SK-N-SH treated with all-trans-retinoic acid at 6 μM for 48 hours (cell line): ENCODE data around the gene KMO.

Experiments
- ATAC-seq: fragments of 200-7000 bp; cut with Tn5 transposase; 3 replicates; pipeline ENCODE4 v1.9.1; 2020; ENCODE audit warnings: mild to moderate bottlenecking, moderate library complexity
- ARNTL ChIP-seq: fragments of 450-650 bp; formaldehyde crosslinking; IDR thresholded peaks from 2 replicates; pipeline ENCODE4 v1.5.0; 2020; ENCODE audit warnings: low read depth, mild to moderate bottlenecking, moderate library complexity, borderline replicate concordance
- CSDC2 ChIP-seq: fragments of 250-450 bp; sonication (Bioruptor Pico); IDR thresholded peaks from 2 replicates; pipeline ENCODE4 v1.5.0; 2020; ENCODE audit warnings: mild to moderate bottlenecking, moderate library complexity
- ESRRG ChIP-seq: fragments of 250-450 bp; sonication (Bioruptor Pico); IDR thresholded peaks from 2 replicates; pipeline ENCODE4 v1.6.1; 2021; ENCODE audit warnings: mild to moderate bottlenecking
- GLIS3 ChIP-seq: fragments of 250-450 bp; sonication (Bioruptor Pico); IDR thresholded peaks from 2 replicates; pipeline ENCODE4 v1.5.0; 2020; ENCODE audit warnings: mild to moderate bottlenecking, moderate library complexity
- ISL1 ChIP-seq: fragments of 250-450 bp; sonication (Bioruptor Pico); IDR thresholded peaks from 2 replicates; pipeline ENCODE4 v2.1.2; 2022; ENCODE audit warnings: mild to moderate bottlenecking, moderate library complexity
- OSR1 ChIP-seq: fragments of 250-450 bp; sonication (Bioruptor Pico); IDR thresholded peaks from 2 replicates; pipeline ENCODE4 v1.8.0; 2022; ENCODE audit warnings: moderate library complexity, mild to moderate bottlenecking, inconsistent platforms
- PPARA ChIP-seq: fragments of 250-450 bp; sonication (Bioruptor Pico); IDR thresholded peaks from 2 replicates; pipeline ENCODE4 v1.5.0; 2020; ENCODE audit warnings: mild to moderate bottlenecking, borderline replicate concordance
- RARB ChIP-seq: fragments of 250-450 bp; sonication (Bioruptor Pico); IDR thresholded peaks from 2 replicates; pipeline ENCODE4 v1.8.0; 2021; ENCODE audit warnings: mild to moderate bottlenecking, moderate library complexity
- SNAI2 ChIP-seq: fragments of 250-450 bp; sonication (Bioruptor Pico); IDR thresholded peaks from 2 replicates; pipeline ENCODE4 v1.5.0; 2020; ENCODE audit warnings: mild to moderate bottlenecking, moderate library complexity
- TOX ChIP-seq: fragments of 250-450 bp; sonication (Bioruptor Pico); IDR thresholded peaks from 2 replicates; pipeline ENCODE4 v1.8.0; 2021; ENCODE audit warnings: mild to moderate bottlenecking, moderate library complexity, borderline replicate concordance
- ZC3H10 ChIP-seq: fragments of 250-450 bp; sonication (Bioruptor Pico); IDR thresholded peaks from 2 replicates; pipeline ENCODE4 v1.5.1; 2021; ENCODE audit warnings: mild to moderate bottlenecking, moderate library complexity
- ZFP3 ChIP-seq: fragments of 250-450 bp; sonication (Bioruptor Pico); IDR thresholded peaks from 2 replicates; pipeline ENCODE4 v1.5.0; 2020; ENCODE audit warnings: mild to moderate bottlenecking, moderate library complexity
- ZFP30 ChIP-seq: fragments of 450-650 bp; formaldehyde crosslinking; IDR thresholded peaks from 2 replicates; pipeline ENCODE4 v1.5.0; 2022; ENCODE audit warnings: mild to moderate bottlenecking, moderate library complexity
- ZNF565 ChIP-seq: fragments of 450-650 bp; formaldehyde crosslinking; conservative IDR thresholded peaks from 2 replicates; pipeline ENCODE4 v1.5.0; 2020; ENCODE audit warnings: low read depth, mild to moderate bottlenecking, moderate library complexity
- ZNF70 ChIP-seq: fragments of 450-650 bp; formaldehyde crosslinking; IDR thresholded peaks from 2 replicates; pipeline ENCODE4 v1.5.0; 2020; ENCODE audit warnings: mild to moderate bottlenecking, moderate library complexity
- ZNF8 ChIP-seq: fragments of 450-650 bp; formaldehyde crosslinking; IDR thresholded peaks from 2 replicates; pipeline ENCODE4 v1.5.0; 2020; ENCODE audit warnings: mild to moderate bottlenecking, moderate library complexity
- TF ChIP-seq, protein P1 (sequence below): fragments of 250-450 bp; sonication (Bioruptor Pico); IDR thresholded peaks from 2 replicates; pipeline ENCODE4 v1.8.0; 2020; ENCODE audit warnings: mild to moderate bottlenecking, moderate library complexity, borderline replicate concordance
- TF ChIP-seq, protein P2 (sequence below): fragments of 250-450 bp; sonication (Bioruptor Pico); IDR thresholded peaks from 2 replicates; pipeline ENCODE4 v1.5.1; 2021; ENCODE audit warnings: mild to moderate bottlenecking, moderate library complexity
- TF ChIP-seq, protein P3 (sequence below): fragments of 250-450 bp; sonication (Bioruptor Pico); IDR thresholded peaks from 2 replicates; pipeline ENCODE4 v1.5.0; 2020; ENCODE audit warnings: mild to moderate bottlenecking, moderate library complexity
- TF ChIP-seq, protein P4 (sequence below): fragments of 250-450 bp; sonication (Bioruptor Pico); IDR thresholded peaks from 2 replicates; pipeline ENCODE4 v1.5.1; 2020; ENCODE audit warnings: low read depth, mild to moderate bottlenecking, moderate library complexity
- TF ChIP-seq, protein P5 (sequence below): fragments of 250-450 bp; sonication (Bioruptor Pico); IDR thresholded peaks from 2 replicates; pipeline ENCODE4 v1.8.0; 2021; ENCODE audit warnings: low read depth, mild to moderate bottlenecking, moderate library complexity, borderline replicate concordance

KMO gene

DNA sequence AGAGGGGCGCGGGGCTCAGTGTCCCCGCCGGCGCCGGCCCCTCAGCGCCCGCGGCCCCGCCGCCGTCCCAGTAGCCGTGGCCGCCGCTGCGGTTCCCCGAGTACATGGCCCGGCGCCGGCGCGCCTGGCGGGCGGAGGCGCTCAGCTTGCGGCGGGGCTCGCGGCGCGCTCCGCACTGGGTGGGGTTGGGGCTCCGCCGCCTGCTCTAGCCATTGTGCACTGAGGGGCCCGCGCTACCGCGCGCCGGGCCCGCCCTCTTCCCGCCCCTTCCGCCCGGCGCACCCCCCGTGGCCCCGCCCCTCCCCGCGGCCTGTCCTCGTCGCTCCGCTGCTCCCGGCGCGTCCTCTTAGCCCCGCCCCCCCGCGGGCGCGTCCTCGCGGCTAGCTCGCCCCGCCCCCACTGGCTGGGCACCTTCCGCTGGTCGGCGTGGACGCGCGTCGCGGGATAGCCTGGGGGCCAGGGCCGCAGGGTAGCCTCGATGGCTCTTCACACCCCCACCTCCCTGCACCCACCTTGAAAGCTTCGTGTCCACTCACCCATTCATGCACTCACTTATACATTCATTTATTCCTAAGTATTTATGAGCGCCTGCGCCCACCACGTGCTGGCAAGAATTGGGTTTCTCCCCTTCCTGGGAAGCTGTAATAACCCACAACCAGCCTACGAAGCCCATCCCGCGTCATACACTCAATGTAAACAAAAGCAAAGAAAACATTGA lies 108.1 kb downstream of the KMO start, which contains the start of the genes CHML and OPN3:
CHML (minus strand) TSS at position 221 of the 718 bp plus-strand sequence. CDS start 4,603 bp downstream, outside the sequence.
OPN3 (minus strand) TSS at position 221 of the 718 bp plus-strand sequence; CDS start at position 106, 115 bp downstream.
- no peak for TF ChIP-seq GLIS3 (CRISPR knock-in tag)
- TF ChIP-seq ZFP3: no peak
- no peak for TF ChIP-seq CSDC2 (CRISPR knock-in tag)
- TF ChIP-seq PPARA (CRISPR knock-in tag): no peak
- TF ChIP-seq, all 23 proteins: peak for 0
- peak; percentile 96 for ATAC-seq

DNA sequence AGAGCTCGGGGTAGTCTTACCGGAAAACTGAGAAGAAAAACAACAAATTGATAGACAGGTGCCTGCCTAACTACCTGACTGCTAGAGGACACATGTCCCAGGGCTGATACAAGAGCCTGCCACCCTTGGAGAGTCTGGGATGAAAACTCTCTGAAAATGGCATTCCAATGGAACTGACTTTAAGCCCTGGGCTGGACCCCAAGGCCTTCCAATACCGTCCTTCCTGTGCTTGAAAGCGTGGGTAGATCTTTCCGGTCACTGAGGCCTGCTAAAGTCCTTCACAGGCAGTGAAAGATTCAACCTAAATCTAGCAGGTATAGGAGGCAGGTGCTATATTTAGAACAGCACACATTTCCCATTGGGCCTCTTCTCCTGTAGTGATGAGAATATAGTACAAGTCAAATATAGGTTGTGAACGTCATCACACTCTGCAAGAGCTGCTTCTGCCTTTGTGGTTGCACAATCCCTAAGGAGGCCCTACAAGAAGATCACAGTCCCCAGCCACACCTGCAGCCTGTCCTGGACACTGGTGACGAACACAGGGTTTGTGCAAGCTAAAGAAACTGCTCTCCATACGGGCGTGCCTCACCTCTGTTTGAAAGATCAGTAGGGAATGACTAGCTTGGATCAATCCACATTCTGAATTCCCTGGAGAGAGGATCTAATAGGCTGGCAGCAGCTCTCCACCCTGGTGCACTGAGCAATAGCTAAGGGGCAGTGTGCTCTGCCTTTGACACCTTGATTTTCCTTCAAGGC lies 108.9 kb downstream of the KMO start:
- no peak for ATAC-seq

DNA sequence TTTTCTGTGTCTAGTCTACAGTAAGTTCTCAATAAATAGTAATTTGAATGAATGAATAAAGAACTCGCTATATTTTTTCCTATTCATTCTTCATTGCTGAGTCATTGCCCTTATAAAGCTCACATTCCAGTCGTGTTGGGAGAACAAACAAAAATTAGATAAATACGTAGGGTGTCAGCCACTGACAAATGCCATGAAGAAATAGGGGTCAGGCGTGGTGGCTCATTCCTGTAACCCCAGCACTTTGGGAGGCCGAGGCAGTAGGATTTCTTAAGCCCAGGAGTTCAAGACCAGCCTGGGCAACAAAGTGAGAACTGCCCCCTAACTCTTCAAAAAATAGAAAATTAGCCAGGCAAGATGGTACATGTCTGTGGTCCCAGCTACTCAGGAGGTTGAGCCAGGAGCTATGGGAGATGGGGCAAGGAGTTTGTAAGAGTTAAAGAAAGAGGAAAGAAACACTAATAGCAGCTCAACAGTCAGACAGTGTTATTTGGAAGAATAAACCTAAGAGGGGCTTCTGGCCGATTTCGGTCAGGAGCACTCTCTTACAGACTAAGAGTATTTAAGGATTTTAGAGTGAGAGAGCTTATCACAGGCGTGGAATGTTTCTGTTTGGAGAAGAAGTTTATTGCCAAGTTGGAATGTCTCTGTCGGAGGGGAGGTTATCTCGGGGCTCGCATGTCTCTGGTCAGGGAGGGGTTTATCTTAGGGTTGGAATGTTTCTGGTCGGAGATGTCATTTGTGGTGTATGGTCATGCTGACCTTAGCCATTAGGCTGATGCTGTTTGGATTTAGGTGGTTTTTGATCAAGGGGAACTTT lies 109.8 kb downstream of the KMO start:
- TF ChIP-seq ZNF565 (CRISPR knock-in tag) (no peak), TOX (CRISPR knock-in tag) (no peak), ZNF70 (CRISPR knock-in tag) (no peak), ESRRG (CRISPR knock-in tag) (no peak), ZFP3 (no peak), CSDC2 (CRISPR knock-in tag) (no peak), ZFP30 (no peak)
- TF ChIP-seq, protein P1, sequence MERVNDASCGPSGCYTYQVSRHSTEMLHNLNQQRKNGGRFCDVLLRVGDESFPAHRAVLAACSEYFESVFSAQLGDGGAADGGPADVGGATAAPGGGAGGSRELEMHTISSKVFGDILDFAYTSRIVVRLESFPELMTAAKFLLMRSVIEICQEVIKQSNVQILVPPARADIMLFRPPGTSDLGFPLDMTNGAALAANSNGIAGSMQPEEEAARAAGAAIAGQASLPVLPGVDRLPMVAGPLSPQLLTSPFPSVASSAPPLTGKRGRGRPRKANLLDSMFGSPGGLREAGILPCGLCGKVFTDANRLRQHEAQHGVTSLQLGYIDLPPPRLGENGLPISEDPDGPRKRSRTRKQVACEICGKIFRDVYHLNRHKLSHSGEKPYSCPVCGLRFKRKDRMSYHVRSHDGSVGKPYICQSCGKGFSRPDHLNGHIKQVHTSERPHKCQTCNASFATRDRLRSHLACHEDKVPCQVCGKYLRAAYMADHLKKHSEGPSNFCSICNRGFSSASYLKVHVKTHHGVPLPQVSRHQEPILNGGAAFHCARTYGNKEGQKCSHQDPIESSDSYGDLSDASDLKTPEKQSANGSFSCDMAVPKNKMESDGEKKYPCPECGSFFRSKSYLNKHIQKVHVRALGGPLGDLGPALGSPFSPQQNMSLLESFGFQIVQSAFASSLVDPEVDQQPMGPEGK: no peak
- TF ChIP-seq, protein P2, sequence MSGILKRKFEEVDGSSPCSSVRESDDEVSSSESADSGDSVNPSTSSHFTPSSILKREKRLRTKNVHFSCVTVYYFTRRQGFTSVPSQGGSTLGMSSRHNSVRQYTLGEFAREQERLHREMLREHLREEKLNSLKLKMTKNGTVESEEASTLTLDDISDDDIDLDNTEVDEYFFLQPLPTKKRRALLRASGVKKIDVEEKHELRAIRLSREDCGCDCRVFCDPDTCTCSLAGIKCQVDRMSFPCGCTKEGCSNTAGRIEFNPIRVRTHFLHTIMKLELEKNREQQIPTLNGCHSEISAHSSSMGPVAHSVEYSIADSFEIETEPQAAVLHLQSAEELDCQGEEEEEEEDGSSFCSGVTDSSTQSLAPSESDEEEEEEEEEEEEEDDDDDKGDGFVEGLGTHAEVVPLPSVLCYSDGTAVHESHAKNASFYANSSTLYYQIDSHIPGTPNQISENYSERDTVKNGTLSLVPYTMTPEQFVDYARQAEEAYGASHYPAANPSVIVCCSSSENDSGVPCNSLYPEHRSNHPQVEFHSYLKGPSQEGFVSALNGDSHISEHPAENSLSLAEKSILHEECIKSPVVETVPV (CRISPR knock-in tag): no peak
- TF ChIP-seq, protein P3, sequence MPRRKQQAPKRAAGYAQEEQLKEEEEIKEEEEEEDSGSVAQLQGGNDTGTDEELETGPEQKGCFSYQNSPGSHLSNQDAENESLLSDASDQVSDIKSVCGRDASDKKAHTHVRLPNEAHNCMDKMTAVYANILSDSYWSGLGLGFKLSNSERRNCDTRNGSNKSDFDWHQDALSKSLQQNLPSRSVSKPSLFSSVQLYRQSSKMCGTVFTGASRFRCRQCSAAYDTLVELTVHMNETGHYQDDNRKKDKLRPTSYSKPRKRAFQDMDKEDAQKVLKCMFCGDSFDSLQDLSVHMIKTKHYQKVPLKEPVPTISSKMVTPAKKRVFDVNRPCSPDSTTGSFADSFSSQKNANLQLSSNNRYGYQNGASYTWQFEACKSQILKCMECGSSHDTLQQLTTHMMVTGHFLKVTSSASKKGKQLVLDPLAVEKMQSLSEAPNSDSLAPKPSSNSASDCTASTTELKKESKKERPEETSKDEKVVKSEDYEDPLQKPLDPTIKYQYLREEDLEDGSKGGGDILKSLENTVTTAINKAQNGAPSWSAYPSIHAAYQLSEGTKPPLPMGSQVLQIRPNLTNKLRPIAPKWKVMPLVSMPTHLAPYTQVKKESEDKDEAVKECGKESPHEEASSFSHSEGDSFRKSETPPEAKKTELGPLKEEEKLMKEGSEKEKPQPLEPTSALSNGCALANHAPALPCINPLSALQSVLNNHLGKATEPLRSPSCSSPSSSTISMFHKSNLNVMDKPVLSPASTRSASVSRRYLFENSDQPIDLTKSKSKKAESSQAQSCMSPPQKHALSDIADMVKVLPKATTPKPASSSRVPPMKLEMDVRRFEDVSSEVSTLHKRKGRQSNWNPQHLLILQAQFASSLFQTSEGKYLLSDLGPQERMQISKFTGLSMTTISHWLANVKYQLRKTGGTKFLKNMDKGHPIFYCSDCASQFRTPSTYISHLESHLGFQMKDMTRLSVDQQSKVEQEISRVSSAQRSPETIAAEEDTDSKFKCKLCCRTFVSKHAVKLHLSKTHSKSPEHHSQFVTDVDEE: no peak
- TF ChIP-seq, protein P4, sequence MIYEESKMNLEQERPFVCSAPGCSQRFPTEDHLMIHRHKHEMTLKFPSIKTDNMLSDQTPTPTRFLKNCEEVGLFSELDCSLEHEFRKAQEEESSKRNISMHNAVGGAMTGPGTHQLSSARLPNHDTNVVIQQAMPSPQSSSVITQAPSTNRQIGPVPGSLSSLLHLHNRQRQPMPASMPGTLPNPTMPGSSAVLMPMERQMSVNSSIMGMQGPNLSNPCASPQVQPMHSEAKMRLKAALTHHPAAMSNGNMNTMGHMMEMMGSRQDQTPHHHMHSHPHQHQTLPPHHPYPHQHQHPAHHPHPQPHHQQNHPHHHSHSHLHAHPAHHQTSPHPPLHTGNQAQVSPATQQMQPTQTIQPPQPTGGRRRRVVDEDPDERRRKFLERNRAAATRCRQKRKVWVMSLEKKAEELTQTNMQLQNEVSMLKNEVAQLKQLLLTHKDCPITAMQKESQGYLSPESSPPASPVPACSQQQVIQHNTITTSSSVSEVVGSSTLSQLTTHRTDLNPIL: no peak
- no peak for ATAC-seq

More for the DNA sequence above, 108.9 kb downstream of the KMO start:
- TF ChIP-seq, protein P4: no peak
- no peak for TF ChIP-seq ISL1 (CRISPR knock-in tag)
- TF ChIP-seq ZC3H10 (CRISPR knock-in tag): no peak
- no peak for TF ChIP-seq ZNF565 (CRISPR knock-in tag)
- no peak for TF ChIP-seq ESRRG (CRISPR knock-in tag)
- TF ChIP-seq GLIS3 (CRISPR knock-in tag): no peak
- TF ChIP-seq SNAI2 (CRISPR knock-in tag): no peak
- TF ChIP-seq, protein P2 (CRISPR knock-in tag): no peak
- no peak for TF ChIP-seq TOX (CRISPR knock-in tag)
- no peak for TF ChIP-seq OSR1 (CRISPR knock-in tag)
- no peak for TF ChIP-seq ZNF8
- TF ChIP-seq, protein P5, sequence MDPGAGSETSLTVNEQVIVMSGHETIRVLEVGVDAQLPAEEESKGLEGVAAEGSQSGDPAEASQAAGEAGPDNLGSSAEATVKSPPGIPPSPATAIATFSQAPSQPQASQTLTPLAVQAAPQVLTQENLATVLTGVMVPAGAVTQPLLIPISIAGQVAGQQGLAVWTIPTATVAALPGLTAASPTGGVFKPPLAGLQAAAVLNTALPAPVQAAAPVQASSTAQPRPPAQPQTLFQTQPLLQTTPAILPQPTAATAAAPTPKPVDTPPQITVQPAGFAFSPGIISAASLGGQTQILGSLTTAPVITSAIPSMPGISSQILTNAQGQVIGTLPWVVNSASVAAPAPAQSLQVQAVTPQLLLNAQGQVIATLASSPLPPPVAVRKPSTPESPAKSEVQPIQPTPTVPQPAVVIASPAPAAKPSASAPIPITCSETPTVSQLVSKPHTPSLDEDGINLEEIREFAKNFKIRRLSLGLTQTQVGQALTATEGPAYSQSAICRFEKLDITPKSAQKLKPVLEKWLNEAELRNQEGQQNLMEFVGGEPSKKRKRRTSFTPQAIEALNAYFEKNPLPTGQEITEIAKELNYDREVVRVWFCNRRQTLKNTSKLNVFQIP (CRISPR knock-in tag): no peak
- no peak for TF ChIP-seq RARB (CRISPR knock-in tag)
- no peak for TF ChIP-seq ARNTL (CRISPR knock-in tag)
- no peak for TF ChIP-seq ZFP30
- TF ChIP-seq ZNF70 (CRISPR knock-in tag): no peak
- TF ChIP-seq, all 23 proteins: peak for 0
